VCaP (cell line): ENCODE measurements around the gene MTPN.

ENCODE experiments used
- H3K27ac ChIP-seq: fragments of 450-650 bp; 2 replicates; pipeline ENCODE4 v1.5.1; 2017
- CTCF ChIP-seq: fragments of 450-650 bp; conservative IDR thresholded peaks from 2 replicates; pipeline ENCODE4 v1.5.1; 2017; ENCODE audit warnings: mild to moderate bottlenecking, moderate library complexity

Gene MTPN

GRCh38 chr7:135981958-135982646 is 4.9 kb upstream of the MTPN start:
- TF ChIP-seq CTCF, result no peak

GRCh38 chr7:135980665-135981180 is 3.6 kb upstream of the MTPN start:
- no peak for TF ChIP-seq CTCF
- H3K27ac ChIP-seq, result no peak overlapping the region

More at GRCh38 chr7:135981958-135982646, 4.9 kb upstream of the MTPN start:
- no peak overlapping the region for H3K27ac ChIP-seq

GRCh38 chr7:135980012-135980551 is 2.9 kb upstream of the MTPN start:
- no peak overlapping the region for H3K27ac ChIP-seq
- TF ChIP-seq CTCF, result no peak

GRCh38 chr7:135979471-135980011 is 2.4 kb upstream of the MTPN start:
- no peak for TF ChIP-seq CTCF
- no peak overlapping the region for H3K27ac ChIP-seq

- TF ChIP-seq CTCF, result no peak
- no peak overlapping the region for H3K27ac ChIP-seq
Measured at GRCh38 chr7:135978624-135979023, 1.5 kb upstream of the MTPN start.

- peak overlapping the region; percentile 79 for H3K27ac ChIP-seq
- TF ChIP-seq CTCF, result no peak
Measured at GRCh38 chr7:135977742-135978066, 545 bp upstream of the MTPN start.

GRCh38 chr7:135976312-135977006 is 700 bp downstream of the MTPN start:
- H3K27ac ChIP-seq, result peak overlapping the region; percentile 79
- no peak for TF ChIP-seq CTCF
